Gastrocnemius medialis (tissue), 4 donors: Measurements from ENCODE around the gene SPINK8.
"Not testable (repeated sequence)": the region's sequence is repeated elsewhere in the genome, so short reads cannot be mapped to it uniquely, and the experiment has no call there.

Experiments
- POLR2A ChIP-seq, 2 donors: fragments of 450-650 bp; IDR thresholded peaks; one replicate each; pipeline ENCODE4 v1.6.1; 2017; ENCODE audit warnings: antibody characterized with exemption in 2 of 2, mild to moderate bottlenecking in 2 of 2, moderate library complexity in 2 of 2
- TF ChIP-seq, protein P1 (sequence below), 5 experiments: fragments of 450-650 bp in 3 of 5; fragments of 200-600 bp in 2 of 5; sonication (generic) in 2 of 5; IDR thresholded peaks in 4 of 5; conservative IDR thresholded peaks in 1 of 5; 1 replicate in 4 of 5; 2 replicates in 1 of 5; pipeline ENCODE4 v1.5.1; 2016 to 2019; ENCODE audit warnings: antibody characterized with exemption in 5 of 5, mild to moderate bottlenecking in 3 of 5, moderate library complexity in 3 of 5

- TF ChIP-seq, protein P1, sequence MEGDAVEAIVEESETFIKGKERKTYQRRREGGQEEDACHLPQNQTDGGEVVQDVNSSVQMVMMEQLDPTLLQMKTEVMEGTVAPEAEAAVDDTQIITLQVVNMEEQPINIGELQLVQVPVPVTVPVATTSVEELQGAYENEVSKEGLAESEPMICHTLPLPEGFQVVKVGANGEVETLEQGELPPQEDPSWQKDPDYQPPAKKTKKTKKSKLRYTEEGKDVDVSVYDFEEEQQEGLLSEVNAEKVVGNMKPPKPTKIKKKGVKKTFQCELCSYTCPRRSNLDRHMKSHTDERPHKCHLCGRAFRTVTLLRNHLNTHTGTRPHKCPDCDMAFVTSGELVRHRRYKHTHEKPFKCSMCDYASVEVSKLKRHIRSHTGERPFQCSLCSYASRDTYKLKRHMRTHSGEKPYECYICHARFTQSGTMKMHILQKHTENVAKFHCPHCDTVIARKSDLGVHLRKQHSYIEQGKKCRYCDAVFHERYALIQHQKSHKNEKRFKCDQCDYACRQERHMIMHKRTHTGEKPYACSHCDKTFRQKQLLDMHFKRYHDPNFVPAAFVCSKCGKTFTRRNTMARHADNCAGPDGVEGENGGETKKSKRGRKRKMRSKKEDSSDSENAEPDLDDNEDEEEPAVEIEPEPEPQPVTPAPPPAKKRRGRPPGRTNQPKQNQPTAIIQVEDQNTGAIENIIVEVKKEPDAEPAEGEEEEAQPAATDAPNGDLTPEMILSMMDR (IDR thresholded peaks at IDR 0.05 in 4 of 5, conservative IDR thresholded peaks at IDR 0.05 in 1 of 5): not testable (repeated sequence)
- TF ChIP-seq POLR2A (IDR thresholded peaks at IDR 0.05): not testable (repeated sequence)
Measured at GRCh38 chr3:48271223-48271622, 62.2 kb downstream of the SPINK8 start.
